HFF-Myc (cell line): Measurements from ENCODE around the gene GRAMD1A.
A peak's percentile ranks its signal among the peaks of the same experiment; 100 is the strongest.

Experiments
- DNase-seq: peaks from one replicate; pipeline ENCODE4 v3.0.0-alpha.2; 2011; ENCODE audit warnings: low read depth; ENCODE audit errors: extremely low read depth
- H3K4me3 ChIP-seq: replicated peaks from 2 replicates; pipeline ENCODE4 v1.5.1; 2011; ENCODE audit warnings: low read depth, mild to moderate bottlenecking, control low read depth, low read length
- CTCF ChIP-seq: IDR thresholded peaks from 2 replicates; pipeline ENCODE4 v1.5.1; 2012; ENCODE audit warnings: mild to moderate bottlenecking, low read depth, low read length, control low read depth; ENCODE audit errors: missing control alignments

Gene GRAMD1A

DNA sequence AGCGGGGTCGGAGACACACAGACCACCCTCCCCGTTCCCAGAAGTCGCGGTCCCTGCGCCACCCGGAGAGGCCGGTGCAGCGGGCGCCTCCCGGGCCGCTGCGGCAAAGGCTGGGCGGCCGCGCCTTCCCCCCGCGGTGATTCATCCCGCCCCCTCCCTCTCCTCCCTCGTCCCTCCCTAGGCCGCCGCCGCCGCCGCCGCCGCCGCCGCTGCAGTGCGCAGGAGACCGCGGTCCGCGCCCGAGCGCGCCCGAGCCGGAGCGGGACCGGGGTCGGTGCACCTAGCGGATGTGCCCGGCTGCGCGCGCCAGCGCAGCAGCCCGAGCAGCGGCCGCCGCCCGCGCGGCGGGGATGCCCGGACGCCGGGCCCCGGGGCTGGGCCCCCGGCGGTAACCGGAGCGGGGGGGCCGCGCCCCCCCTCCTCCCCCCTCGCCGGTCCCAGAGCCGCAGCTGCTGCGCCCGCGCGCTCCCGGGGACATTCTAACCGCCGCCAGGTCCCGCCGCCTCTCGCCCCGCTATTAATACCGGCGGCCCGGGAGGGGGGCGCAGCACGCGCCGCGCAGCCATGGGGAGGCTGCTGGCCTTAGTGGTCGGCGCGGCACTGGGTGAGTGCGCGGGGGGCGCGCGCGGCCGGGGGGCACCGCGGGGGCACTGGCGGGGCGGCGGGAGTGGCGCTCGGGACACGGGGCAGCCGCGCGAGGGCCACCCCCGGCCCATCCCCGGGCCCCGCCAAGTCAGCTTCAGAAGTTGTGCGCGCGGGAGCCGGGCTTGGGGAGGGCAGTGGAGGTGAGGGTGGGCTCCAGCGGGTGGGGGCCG lies 30.3 kb downstream of the GRAMD1A start, which contains the start of gene SCN1B:
Gene SCN1B, plus strand, starts transcription at position 214 of the 815 bp plus-strand sequence. Its CDS starts 351 bp downstream, at position 565.
- no peak for DNase-seq
- peak within 1 kb of the TSS; percentile 38 for H3K4me3 ChIP-seq

GRCh38 chr19:35031072-35031881 lies 31.2 kb downstream of the GRAMD1A start:
- peak overlapping the region; percentile 38 for H3K4me3 ChIP-seq
- DNase-seq, result no peak
- TF ChIP-seq CTCF, result no peak

More for the DNA sequence above, 30.3 kb downstream of the GRAMD1A start, which contains the start of gene SCN1B:
- no peak for TF ChIP-seq CTCF

DNA sequence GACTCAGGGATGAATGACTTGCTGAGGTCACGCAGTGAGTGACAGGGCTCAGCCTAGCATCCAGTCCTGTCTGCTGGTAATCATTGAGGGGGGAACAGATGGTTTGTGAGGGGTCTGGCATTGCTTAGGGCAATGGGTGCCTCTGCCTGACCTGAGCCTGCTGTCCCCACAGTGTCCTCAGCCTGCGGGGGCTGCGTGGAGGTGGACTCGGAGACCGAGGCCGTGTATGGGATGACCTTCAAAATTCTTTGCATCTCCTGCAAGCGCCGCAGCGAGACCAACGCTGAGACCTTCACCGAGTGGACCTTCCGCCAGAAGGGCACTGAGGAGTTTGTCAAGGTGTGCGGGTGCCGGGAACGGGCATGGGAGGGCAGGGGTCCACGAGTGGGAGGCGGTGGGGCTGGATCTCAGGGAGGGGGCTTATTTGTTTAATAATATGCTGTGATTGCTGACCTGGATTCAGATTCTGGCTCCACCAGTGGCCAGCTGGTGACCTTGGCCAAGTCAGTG lies 32.3 kb downstream of the GRAMD1A start:
- DNase-seq, result no peak
- TF ChIP-seq CTCF, result no peak
- H3K4me3 ChIP-seq, result no peak overlapping the region

DNA sequence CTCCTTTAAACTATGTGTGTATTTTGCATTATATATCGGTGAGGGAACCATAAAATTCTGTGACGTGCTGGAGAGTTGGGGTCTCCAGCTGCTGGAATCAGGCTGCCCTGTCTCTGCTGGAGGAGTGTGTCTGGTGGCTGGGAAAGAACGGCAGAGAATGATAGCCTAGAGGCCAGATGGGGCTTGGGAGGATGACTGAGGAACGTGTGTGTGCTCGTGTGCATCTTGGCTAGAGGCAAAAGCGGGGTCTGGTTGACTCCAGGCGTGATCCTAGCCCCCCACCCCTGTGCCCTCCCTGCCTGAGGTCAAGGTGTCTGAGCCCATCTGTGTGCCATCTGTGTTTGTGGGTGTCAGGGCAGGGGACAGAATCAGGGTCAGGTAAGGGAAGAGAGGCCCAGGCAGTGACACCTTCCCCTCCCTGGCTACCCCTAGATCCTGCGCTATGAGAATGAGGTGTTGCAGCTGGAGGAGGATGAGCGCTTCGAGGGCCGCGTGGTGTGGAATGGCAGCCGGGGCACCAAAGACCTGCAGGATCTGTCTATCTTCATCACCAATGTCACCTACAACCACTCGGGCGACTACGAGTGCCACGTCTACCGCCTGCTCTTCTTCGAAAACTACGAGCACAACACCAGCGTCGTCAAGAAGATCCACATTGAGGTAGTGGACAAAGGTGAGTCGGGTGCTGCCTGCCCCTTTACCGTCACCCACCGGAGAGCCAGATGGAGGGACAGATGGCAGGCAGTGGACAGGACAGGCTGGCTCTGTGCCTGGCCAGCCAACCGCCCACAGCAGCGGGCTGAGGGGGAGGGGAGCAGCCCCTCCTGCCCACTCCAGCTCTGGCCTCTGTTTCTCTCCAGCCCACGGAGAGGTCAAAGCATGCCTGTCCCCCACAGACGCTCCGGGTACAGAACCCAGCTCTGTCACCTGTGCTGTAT lies 33.2 kb downstream of the GRAMD1A start:
- TF ChIP-seq CTCF, result no peak
- no peak overlapping the region for H3K4me3 ChIP-seq
- no peak for DNase-seq

DNA sequence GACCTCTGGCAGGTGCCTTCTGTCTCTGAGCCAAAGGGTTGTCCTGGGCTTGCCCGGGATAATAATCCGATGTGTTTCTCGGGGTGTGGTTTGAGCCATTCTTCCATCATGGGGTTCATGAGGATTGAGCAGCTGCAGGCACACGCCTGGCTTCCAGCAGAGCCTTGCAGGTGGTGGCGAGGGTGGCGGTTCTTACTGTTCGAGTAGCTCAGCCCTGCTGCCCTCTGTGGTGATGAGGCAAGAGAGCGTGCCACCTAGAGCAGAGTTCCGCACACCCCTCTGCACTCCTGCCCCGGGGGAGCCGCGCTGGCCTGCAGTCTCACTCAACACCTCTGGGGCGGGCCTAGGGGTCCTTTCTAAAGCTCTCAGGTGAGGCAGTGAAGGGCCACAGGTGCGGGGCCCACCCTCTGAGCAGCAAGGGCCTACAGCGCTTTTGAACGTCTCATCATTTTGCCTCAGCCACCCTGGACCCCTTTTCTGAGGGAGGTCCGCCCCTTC lies 33.9 kb downstream of the GRAMD1A start:
- TF ChIP-seq CTCF, result no peak
- no peak for DNase-seq

More for the DNA sequence above, 33.9 kb downstream of the GRAMD1A start:
- H3K4me3 ChIP-seq, result no peak overlapping the region
